Fibroblast of pulmonary artery (primary cell): ENCODE measurements around the gene HCFC2.

Experiments
- DNase-seq: peaks from one replicate; pipeline ENCODE4 v3.0.0-alpha.2; 2010; ENCODE audit warnings: low read depth
- H3K4me3 ChIP-seq: replicated peaks from 2 replicates; pipeline ENCODE4 v1.5.1; 2011; ENCODE audit warnings: low read depth, mild to moderate bottlenecking, control low read depth, low read length, moderate library complexity
- TF ChIP-seq, protein P1 (sequence below): IDR thresholded peaks from 2 replicates; pipeline ENCODE4 v1.5.1; 2011; ENCODE audit warnings: mild to moderate bottlenecking, control low read depth, low read length, inconsistent platforms; ENCODE audit errors: missing control alignments

The HCFC2 gene

DNA sequence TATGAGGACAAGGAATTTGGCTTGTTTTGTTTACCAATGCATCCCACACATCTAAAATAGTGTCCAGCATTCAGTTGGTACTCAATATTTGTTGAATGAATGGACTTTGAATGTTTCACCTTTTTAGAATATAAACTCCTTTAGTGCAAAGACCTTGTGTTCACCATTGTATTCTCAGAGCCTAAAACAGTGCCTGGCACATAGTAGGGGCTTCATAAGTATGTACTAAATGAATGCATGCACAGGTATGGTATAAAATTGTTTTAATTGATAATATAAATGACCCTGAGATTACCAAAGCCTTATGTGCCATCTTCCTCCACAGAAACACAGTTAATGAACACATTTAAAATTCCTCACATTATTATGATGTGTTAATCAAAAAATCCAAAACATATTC, 78.7 kb downstream of the HCFC2 start:
- TF ChIP-seq, protein P1, sequence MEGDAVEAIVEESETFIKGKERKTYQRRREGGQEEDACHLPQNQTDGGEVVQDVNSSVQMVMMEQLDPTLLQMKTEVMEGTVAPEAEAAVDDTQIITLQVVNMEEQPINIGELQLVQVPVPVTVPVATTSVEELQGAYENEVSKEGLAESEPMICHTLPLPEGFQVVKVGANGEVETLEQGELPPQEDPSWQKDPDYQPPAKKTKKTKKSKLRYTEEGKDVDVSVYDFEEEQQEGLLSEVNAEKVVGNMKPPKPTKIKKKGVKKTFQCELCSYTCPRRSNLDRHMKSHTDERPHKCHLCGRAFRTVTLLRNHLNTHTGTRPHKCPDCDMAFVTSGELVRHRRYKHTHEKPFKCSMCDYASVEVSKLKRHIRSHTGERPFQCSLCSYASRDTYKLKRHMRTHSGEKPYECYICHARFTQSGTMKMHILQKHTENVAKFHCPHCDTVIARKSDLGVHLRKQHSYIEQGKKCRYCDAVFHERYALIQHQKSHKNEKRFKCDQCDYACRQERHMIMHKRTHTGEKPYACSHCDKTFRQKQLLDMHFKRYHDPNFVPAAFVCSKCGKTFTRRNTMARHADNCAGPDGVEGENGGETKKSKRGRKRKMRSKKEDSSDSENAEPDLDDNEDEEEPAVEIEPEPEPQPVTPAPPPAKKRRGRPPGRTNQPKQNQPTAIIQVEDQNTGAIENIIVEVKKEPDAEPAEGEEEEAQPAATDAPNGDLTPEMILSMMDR = no peak
- DNase-seq = no peak
- no peak overlapping the region for H3K4me3 ChIP-seq

DNA sequence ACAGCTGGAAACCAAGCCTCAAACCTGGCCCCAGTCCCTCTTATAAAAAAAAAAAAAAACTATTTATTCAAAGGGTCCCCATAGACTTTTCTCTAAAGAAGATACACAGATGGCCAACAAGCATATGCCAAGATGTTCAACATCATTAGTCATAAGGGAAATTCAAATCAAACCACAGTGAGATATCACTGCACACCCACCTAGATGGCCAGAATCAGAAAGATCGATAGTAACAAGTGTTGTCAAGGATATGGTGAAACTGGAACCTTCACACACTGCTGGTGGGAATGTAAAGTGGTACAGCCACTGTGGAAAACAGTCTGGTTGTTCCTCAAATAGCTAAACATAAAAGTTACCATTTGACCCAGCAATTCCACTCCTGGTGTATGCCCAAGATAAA, 79.6 kb downstream of the HCFC2 start:
- TF ChIP-seq, protein P1 = no peak
- H3K4me3 ChIP-seq = no peak overlapping the region
- no peak for DNase-seq

DNA sequence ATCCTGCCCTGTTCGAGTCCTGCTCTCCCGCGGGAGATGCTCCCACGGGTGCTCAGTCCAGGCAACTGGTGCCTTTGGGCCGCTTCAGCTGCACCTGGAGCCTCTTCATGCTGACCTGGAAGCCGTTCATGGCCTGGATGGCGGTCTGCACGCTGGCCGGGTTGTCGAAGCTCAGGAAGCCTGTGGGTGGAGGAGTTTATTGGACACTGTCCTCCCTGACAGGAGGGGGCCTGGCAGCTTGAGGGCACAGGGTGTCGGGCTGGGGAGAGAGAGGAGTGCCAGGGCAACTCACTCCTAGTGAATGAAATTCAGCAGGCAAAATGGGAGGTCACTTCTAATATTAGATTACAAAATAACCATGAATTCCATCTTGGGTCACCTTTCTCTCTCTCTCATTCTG, 83.0 kb downstream of the HCFC2 start:
- DNase-seq = no peak
- H3K4me3 ChIP-seq = no peak overlapping the region
- TF ChIP-seq, protein P1 = no peak

DNA sequence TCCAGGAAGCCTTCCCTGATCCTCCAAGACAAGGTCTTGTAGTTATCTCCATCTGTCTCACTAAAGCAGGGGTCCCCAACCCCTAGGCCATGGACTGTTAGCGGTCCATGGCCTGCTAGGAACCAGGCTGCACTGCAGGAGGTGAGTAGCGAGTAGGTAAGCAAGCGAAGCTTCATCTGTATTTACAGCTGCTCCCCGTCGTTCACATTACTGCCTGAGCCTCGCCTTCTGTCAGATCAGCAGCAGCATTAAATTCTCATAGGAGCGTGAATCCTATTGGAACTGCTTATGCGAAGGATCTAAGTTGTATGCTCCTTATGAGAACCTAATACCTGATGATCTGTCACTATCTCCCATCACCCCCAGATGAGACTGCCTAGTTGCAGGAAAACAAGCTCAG, 86.1 kb downstream of the HCFC2 start:
- no peak for DNase-seq
- TF ChIP-seq, protein P1 = no peak
- no peak overlapping the region for H3K4me3 ChIP-seq

DNA sequence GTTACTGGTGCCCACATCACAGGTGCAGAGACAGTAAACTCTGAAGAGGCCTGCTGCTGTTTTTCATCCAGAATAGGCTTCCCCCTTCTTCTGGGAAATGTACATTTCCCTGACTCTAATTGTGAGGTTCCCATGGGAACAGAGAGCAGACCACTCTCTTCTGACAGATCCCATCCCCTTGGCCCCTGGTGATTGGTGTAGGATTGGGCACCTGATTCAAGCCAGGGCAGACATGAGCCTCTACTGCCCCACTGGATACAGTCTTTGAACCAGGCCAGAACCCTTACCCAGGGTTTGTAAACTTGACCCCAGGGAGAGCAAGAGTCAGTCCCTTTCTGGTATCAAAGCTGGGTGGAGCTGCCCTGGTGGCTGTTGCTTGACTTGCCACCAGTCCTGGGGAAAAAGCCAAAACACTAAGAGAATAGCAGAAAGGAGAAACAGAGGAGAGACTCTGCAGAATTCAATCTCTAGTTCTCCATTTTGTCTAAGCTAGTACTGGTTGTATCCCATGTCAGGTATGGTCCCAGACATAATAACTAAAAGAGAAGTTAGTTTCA, 88.4 kb downstream of the HCFC2 start:
- H3K4me3 ChIP-seq = no peak overlapping the region
- TF ChIP-seq, protein P1 = no peak
- DNase-seq = no peak

DNA sequence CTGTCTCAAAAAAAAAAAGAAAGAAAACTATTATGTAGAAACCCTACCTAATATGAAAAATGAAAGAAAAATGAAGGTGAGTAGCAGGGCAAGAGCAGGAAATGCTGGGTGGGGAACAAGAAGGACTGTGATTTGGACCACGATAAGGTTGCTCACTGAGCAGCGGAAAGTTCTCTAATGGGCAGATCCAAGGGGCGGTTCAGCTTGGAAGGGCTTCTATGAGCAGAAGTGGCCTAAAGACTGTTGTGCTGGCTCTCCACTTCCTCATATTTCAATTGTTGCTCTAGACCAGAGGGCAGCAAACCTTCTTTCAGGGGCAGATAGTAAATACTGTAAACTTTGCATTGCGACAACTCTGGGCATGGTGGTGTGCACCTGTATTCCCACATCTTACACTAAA, 90.0 kb downstream of the HCFC2 start:
- H3K4me3 ChIP-seq = no peak overlapping the region
- DNase-seq = no peak

DNA sequence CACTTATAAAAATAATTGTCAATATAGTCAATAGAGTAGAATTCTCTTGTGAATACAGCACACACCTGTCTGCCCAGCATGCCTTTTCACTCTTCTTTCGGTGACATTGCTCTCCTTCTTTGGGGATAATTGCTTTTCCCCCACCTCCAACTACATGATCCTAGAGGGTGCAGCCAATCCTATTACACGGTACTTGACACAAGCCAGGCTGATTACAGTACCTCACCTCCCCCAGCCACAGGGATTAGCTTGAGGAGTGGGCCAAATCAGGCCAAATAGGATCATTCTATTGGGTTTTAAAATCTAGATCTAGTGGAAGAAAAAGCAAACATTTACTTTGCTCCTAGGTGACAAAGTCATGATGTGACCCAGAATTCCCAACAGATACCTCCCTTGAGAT, 90.5 kb downstream of the HCFC2 start:
- no peak overlapping the region for H3K4me3 ChIP-seq
- TF ChIP-seq, protein P1 = no peak
- DNase-seq = no peak

More for the DNA sequence above, 90.0 kb downstream of the HCFC2 start:
- TF ChIP-seq, protein P1 = no peak
